Choroid plexus epithelial cell (primary cell): ENCODE results near the gene OBSCN.

Experiments used
- DNase-seq: peaks from one replicate; pipeline ENCODE4 v3.0.0-alpha.2; 2010; ENCODE audit warnings: low read depth
- H3K4me3 ChIP-seq: 2 replicates; pipeline ENCODE4 v1.5.1; 2011; ENCODE audit warnings: low read depth, mild to moderate bottlenecking, control low read depth, low read length, moderate library complexity
- CTCF ChIP-seq: conservative IDR thresholded peaks from 2 replicates; pipeline ENCODE4 v1.5.1; 2011; ENCODE audit warnings: low read depth, mild to moderate bottlenecking, control low read depth, inconsistent platforms, low read length, moderate library complexity

The OBSCN gene

DNA sequence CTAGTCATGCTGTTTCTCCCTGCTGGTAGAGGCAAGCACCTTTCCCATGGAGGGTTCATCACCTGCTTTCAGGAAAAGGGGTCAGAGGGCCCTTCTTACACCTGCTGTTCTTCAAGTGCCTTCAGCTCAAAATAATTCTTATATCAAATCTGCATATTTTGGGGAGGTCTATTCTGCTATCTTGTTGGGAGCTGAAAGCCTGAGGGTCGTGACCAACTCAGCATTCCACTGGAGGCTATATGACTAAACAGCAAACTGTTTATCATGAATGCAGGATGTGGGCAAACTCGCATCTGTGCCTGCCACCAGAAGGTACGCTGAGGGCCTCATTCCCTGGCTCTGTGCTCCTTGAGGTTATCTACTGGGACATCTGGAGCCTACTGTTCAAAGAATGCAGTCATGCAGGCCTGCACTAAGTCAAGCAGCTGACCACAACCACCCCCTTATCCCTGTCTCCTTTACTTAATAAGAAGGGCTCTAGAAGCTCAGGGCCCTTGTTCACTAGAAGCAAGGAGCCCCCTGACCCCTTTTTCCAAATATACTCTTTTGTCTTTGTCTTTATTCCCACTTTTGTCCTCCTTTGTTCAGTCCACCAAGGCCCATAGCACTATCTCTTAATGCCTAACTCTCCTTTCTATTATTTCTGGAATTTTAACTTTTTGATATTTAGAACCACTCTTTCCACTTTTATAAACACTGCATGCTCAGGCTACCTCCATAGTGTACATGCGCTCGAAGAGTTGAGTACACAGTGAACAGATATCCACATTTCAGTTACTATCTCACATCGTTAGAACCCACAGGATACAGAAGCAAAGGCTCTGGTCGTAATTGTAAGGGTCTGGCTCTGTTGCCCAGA lies 213.4 kb downstream of the OBSCN start:
- no peak overlapping the region for H3K4me3 ChIP-seq
- TF ChIP-seq CTCF = no peak
- DNase-seq = no peak

DNA sequence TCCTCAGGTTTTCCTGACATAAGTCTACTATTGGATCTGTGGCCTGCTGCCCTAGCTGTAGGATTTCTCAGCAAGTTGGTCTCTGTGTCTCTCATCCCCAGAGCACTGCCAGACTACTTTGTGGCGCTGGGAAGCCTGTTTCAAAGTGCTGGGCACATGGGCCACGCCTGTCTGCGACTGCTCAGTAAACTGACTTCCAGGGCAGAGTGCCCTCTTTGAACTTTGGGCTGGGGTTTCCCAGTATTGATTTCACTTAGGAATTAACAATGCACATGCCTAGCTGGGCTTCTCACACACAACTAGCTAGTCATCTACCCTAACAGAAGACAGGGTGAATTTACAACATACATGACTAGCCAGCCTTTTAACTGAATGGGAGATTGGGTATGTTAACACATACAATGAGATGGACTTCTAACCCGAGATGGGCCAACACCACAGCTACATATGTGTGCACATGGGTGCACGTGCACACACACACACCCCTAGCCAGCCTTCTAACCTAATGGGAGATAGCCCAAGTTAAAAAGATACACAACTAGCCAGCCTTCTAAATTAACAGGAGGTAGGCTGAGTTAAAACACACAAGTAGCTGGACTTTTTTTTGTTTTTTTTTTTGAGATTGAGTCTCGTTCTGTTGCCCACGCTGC lies 215.7 kb downstream of the OBSCN start:
- no peak overlapping the region for H3K4me3 ChIP-seq
- TF ChIP-seq CTCF = no peak
- DNase-seq = no peak

DNA sequence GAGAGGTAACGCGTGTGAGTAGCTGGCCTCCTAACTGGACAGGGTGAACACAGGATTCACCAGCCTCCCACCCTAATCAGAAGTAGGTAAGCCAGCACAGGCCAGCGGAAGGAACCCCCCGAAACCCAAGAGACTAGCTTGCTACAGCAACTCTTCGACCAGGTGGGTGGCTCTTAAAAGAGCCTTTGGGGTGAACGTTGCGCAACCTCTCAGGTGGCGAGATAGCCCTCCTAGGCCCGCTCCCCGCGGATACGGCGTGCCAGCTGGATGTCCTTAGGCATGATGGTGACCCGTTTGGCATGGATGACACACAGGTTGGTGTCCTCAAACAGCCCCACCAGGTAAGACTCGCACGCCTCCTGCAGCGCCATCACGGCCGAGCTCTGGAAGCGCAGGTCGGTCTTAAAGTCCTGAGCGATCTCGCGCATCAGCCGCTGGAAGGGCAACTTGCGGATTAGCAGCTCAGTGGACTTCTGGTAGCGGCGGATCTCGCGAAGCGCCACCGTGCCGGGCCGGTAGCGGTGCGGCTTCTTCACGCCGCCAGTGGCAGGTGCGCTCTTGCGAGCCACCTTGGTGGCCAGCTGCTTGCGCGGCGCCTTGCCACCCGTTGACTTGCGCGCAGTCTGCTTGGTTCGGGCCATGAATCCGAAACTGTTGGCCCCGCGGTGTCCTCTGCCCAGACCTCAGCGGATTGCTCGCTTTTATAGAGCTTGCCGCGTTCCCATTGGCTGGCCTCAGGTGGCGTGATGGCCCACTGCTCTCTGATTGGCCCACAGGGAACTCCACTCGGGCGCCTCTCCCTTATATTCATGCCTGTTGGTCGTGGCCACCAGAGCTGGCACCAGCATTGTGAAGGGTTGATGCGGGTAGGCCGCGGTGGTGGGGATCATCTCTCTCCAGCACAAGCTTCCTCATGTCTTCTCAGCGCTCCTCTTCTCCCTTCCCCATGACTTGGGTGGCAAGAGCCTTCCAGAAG lies 217.1 kb downstream of the OBSCN start:
- H3K4me3 ChIP-seq = no peak overlapping the region
- DNase-seq = no peak
- no peak for TF ChIP-seq CTCF

DNA sequence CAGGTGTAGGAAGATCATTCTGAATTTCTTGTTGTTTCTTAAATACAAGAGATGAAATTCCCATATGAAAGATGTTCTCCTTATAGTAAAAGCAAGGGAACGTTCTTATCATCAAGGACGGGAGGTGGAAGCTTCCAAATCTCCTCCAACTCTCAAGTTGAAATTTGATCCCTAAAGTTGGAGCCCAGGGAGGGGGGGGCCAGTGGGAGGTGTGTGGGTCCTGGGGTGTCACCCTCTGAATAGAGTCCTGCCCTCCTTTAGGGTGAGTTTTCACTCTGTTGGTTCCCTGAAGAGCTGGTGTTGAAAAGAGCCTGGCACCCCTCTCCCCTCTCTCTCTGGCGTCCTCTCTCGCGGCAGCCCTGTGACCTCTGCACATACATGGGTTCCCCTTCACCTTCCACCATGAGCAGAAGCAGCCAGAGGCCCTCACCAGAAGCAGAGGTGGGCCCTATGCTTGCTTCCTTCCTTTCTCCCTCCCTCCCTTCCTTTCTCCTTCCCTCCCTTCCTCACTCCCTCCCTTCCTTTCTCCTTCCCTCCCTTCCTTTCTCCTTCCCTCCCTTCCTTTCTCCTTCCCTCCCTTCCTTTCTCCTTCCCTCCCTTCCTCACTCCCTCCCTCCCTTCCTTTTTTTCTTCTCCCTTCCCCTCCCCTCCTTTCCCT lies 218.8 kb downstream of the OBSCN start:
- H3K4me3 ChIP-seq = no peak overlapping the region
- DNase-seq = no peak
- TF ChIP-seq CTCF = no peak

DNA sequence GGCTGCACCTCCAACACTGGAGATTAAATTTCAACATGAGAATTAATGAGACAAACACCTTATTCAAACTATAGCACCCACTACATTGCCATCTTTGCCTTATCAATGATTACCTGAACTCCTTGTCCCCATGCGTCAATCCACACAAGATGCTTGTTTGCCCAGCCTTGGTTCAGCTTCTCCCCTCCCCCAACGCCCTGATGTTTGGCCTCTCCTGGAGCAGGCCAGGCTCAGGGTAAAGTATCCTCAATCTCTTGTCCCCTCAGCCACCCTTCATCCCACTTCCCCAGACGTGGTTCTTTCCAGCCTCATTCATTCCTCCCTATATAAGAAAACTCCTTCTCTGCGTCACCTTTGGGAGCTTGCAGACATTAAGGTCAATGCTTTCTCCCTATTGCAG lies 220.6 kb downstream of the OBSCN start:
- H3K4me3 ChIP-seq = no peak overlapping the region
- DNase-seq = no peak
- no peak for TF ChIP-seq CTCF
